ENCODE data around the gene VGLL4. TPM values are rescaled to one million over a fixed set of nuclear protein-coding genes. Genes with fewer than 3 reads are reported as not detected.

Gene VGLL4
- total and polyA plus RNA-seq, 2 experiments from 2014 or later, result 30.9 to 46.5 TPM

DNA sequence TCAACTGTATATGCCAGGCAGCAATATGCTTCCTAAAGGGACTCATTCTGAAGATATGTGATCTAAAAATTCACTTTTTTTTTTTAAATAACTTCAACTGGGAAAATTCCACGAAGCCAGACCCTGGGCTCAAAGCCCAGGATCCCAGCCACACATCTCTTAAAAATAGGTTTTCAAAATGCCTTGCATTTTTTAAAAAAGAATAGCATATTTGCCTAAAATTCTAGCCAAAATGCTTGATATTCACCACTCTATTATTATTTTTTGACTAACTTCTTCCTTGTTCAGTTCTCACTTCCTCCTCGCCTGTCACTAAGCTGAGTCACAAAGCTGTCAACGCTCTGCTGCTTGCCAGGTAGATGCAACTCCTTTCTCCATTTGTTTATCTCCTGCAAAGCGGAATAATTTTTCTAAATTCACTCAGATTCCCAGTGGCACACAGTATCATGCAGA, 28.0 kb upstream of the VGLL4 start:
- H3K9me2 ChIP-seq (ENCODE audit: insufficient read depth), result no peaks in the 10 kb centered on the region
- peak overlapping the region; percentile 46 for H3K4me3 ChIP-seq
- H3K36me3 ChIP-seq (ENCODE audit: low read depth), result no peaks in the 10 kb centered on the region
- no peak overlapping the region for H3K9ac ChIP-seq
- peak; percentile 74 for DNase-seq
- H3K79me2 ChIP-seq (ENCODE audit: insufficient read depth), result peaks cover 71% of the 10 kb centered on the region
- H3F3A ChIP-seq (ENCODE audit: insufficient read depth), result peaks cover 50% of the 10 kb centered on the region
- in situ Hi-C loops (cut with MboI), result no loop called here
- 0 out of 2 replicates have a peak, but pooled peaks cover 4% of the 10 kb centered on the region for H4K20me1 ChIP-seq (ENCODE audit: insufficient read depth)
- peak overlapping the region; percentile 64 for H3K4me2 ChIP-seq (ENCODE audit: unreplicated experiment)
- H2AFZ ChIP-seq, result no peak overlapping the region
- H3K27ac ChIP-seq, result peak overlapping the region; percentile 44
- H3K9me3 ChIP-seq (ENCODE audit: low read depth), result no peaks in the 10 kb centered on the region
- WGBS, 2 experiments (ENCODE audit: low coverage in 1 of 2, low lambda C conversion rate in 2 of 2, missing lambda C conversion rate in 2 of 2), result 1 to 2% methylated on average over 4 of the region's 4 CpGs
- peaks cover 48% of the 10 kb centered on the region for H3K4me1 ChIP-seq (ENCODE audit: insufficient read depth)
- TF ChIP-seq EZH2 (IDR thresholded peaks at IDR 0.05; ENCODE audit: insufficient read depth, poor library complexity, severe bottlenecking), result no peak
- TF ChIP-seq EZH2phosphoT487 (IDR thresholded peaks at IDR 0.05; ENCODE audit: insufficient read depth, low read depth), result peak; percentile 68; the same call in 1 of the 2 replicates
- H3K27me3 ChIP-seq (replicated peaks; ENCODE audit: insufficient read depth), result no peaks in the 10 kb centered on the region

DNA sequence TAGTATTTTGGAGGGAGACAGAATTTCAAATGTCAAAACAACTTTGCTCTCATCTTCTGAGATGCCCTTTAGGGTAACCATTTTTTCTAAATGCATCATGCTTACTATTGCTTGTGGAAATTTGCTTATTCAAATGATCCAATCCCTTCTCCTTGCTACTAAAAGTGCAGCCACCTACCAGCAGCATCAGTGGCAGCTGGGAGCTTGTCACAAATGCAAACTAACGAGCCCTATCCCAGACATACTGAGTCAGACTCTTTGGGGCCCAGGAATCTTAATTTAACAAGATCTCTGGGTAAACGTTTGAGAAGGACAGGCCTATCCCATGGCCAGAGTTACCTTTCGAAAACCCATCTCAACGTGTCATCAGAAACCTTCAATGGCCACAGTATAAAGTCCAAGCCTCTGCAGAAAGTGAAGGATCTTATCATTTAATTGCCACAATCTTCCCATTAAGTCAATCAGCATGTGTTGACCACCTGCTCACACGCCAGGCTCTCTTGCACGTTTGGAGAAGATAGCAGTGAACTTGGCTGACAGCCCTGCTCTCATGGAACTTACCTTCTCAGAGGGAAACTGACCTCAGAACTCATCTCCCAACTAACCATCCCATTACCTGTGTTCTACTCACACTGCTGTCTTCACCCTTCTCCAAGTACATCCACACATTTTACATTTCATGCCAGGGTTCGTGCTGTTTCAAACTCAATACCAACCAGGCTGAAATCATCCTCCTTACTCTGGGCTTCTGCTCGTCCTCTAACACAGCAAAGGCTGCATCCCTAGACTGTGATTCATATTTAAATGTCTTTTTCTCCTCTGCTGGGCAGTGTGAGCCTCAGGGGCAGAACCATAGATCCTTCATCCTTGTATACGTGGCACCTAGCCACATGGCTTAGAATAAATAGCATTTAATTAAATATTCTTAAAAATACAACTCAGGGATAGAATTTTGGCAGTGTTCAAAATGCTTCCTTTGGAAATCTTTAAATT, 24.8 kb upstream of the VGLL4 start:
- TF ChIP-seq EZH2 (IDR thresholded peaks at IDR 0.05; ENCODE audit: insufficient read depth, poor library complexity, severe bottlenecking) (no peak), EZH2phosphoT487 (IDR thresholded peaks at IDR 0.05; ENCODE audit: insufficient read depth, low read depth) (no peak)
- peak; percentile 82 for DNase-seq
- Histone ChIP-seq H3K27me3 (replicated peaks; ENCODE audit: insufficient read depth) (no peaks in the 10 kb centered on the region), H2AFZ (no peak overlapping the region), H3K4me2 (ENCODE audit: unreplicated experiment) (peak overlapping the region; percentile 9), H3K4me3 (no peak overlapping the region), H3K9me3 (ENCODE audit: low read depth) (no peaks in the 10 kb centered on the region), H3K36me3 (ENCODE audit: low read depth) (no peaks in the 10 kb centered on the region), H3K9ac (peak overlapping the region; percentile 55), H3F3A (ENCODE audit: insufficient read depth) (peaks cover 50% of the 10 kb centered on the region), H3K79me2 (ENCODE audit: insufficient read depth) (peaks cover 60% of the 10 kb centered on the region), H3K4me1 (ENCODE audit: insufficient read depth) (peaks cover 48% of the 10 kb centered on the region), H4K20me1 (ENCODE audit: insufficient read depth) (0 out of 2 replicates have a peak, but pooled peaks cover 4% of the 10 kb centered on the region), H3K27ac (peak overlapping the region; percentile 80), H3K9me2 (ENCODE audit: insufficient read depth) (no peaks in the 10 kb centered on the region)
- WGBS, 2 experiments (ENCODE audit: low coverage in 1 of 2, low lambda C conversion rate in 2 of 2, missing lambda C conversion rate in 2 of 2), result 46 to 48% methylated on average over 9 of the region's 9 CpGs
- in situ Hi-C loops (cut with MboI), result loop anchor here (10.0 kb wide), 1 partner anchor 136 kb away; no protein-coding TSS in a partner anchor

DNA sequence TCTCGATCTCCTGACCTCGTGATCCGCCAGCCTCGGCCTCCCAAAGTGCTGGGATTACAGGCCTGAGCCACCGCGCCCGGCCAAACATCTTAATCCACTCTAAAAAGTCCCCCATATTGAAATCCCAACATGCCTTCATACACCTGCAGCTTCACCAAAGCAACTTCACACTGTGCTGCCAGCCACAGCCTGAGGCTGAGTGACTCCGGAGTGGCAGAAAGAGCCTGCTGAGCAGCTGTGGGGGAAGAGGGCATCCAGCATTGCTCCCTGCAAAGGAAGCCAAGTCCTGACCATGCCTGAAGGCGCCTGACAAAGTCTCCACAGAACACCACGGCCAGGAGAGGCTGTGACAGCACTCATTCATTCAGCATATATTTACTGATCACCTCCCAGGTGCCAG, 21.6 kb upstream of the VGLL4 start:
- H4K20me1 ChIP-seq (ENCODE audit: insufficient read depth), result no peaks in the 10 kb centered on the region
- no peaks in the 10 kb centered on the region for H3K36me3 ChIP-seq (ENCODE audit: low read depth)
- peaks cover 23% of the 10 kb centered on the region for H3F3A ChIP-seq (ENCODE audit: insufficient read depth)
- TF ChIP-seq EZH2phosphoT487 (IDR thresholded peaks at IDR 0.05; ENCODE audit: insufficient read depth, low read depth), result no peak
- no peak for TF ChIP-seq EZH2 (IDR thresholded peaks at IDR 0.05; ENCODE audit: insufficient read depth, poor library complexity, severe bottlenecking)
- no peak overlapping the region for H3K9ac ChIP-seq
- no peaks in the 10 kb centered on the region for H3K9me3 ChIP-seq (ENCODE audit: low read depth)
- no peak overlapping the region for H2AFZ ChIP-seq
- no peak overlapping the region for H3K4me3 ChIP-seq
- no peak overlapping the region for H3K27ac ChIP-seq
- H3K4me2 ChIP-seq (ENCODE audit: unreplicated experiment), result no peak overlapping the region
- WGBS, 2 experiments (ENCODE audit: low coverage in 1 of 2, low lambda C conversion rate in 2 of 2, missing lambda C conversion rate in 2 of 2), result 85 to 87% methylated on average over 9 to 10 of the region's 10 CpGs
- in situ Hi-C loops (cut with MboI), result loop anchor here (10.0 kb wide), 1 partner anchor 139 kb away; no protein-coding TSS in a partner anchor
- peaks cover 27% of the 10 kb centered on the region for H3K4me1 ChIP-seq (ENCODE audit: insufficient read depth)
- H3K79me2 ChIP-seq (ENCODE audit: insufficient read depth), result peaks cover 72% of the 10 kb centered on the region
- DNase-seq, result no peak
- H3K9me2 ChIP-seq (ENCODE audit: insufficient read depth), result no peaks in the 10 kb centered on the region
- no peaks in the 10 kb centered on the region for H3K27me3 ChIP-seq (replicated peaks; ENCODE audit: insufficient read depth)

DNA sequence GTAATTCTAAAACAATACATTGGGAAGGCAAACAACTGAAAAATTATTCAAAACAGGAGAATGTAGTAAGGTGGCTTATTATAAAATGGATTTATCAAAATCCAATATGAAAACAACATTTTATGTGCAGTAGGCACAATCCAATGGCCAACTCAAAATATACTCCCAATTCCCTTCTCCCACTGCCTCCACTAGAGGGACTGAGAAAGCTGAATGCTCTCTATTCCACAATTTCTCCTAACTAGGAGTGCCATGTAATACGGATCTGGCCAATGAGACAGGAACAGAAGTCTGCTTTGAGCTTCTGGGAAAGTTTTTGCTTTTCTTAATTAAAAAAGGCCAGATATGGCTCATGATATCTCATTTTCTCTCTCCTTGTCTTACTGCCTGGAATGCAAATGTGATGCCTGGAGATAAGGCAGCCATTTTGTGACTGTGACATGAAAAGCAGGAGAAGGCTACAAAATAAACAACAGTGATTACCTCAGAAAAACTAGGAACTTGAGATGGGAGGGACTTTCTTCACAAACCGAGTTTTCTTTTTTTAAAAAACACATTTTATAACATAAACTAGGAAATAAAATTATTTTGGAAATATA, 18.8 kb upstream of the VGLL4 start:
- no peak overlapping the region for H3K27ac ChIP-seq
- H3F3A ChIP-seq (ENCODE audit: insufficient read depth), result peaks cover 5% of the 10 kb centered on the region
- H3K4me1 ChIP-seq (ENCODE audit: insufficient read depth), result peaks cover 4% of the 10 kb centered on the region; the same call in 1 of the 2 replicates
- H3K79me2 ChIP-seq (ENCODE audit: insufficient read depth), result peaks cover 82% of the 10 kb centered on the region
- no peak overlapping the region for H3K9ac ChIP-seq
- H3K9me2 ChIP-seq (ENCODE audit: insufficient read depth), result no peaks in the 10 kb centered on the region
- in situ Hi-C loops (cut with MboI), result loop anchor here (10.0 kb wide), 1 partner anchor 142 kb away; no protein-coding TSS in a partner anchor
- DNase-seq, result peak; percentile 57
- H3K4me2 ChIP-seq (ENCODE audit: unreplicated experiment), result no peak overlapping the region
- no peak overlapping the region for H3K4me3 ChIP-seq
- WGBS, 2 experiments (ENCODE audit: low coverage in 1 of 2, low lambda C conversion rate in 2 of 2, missing lambda C conversion rate in 2 of 2), result 85 to 88% methylated on average over 2 of the region's 2 CpGs
- H3K36me3 ChIP-seq (ENCODE audit: low read depth), result no peaks in the 10 kb centered on the region
- H3K9me3 ChIP-seq (ENCODE audit: low read depth), result no peaks in the 10 kb centered on the region
- no peaks in the 10 kb centered on the region for H3K27me3 ChIP-seq (replicated peaks; ENCODE audit: insufficient read depth)
- TF ChIP-seq EZH2 (IDR thresholded peaks at IDR 0.05; ENCODE audit: insufficient read depth, poor library complexity, severe bottlenecking) (no peak), EZH2phosphoT487 (IDR thresholded peaks at IDR 0.05; ENCODE audit: insufficient read depth, low read depth) (no peak)
- no peaks in the 10 kb centered on the region for H4K20me1 ChIP-seq (ENCODE audit: insufficient read depth)
- no peak overlapping the region for H2AFZ ChIP-seq

All from GM23248 (cell line).